ENCODE results near the gene IFNA21. TPM values are rescaled to one million over a fixed set of nuclear protein-coding genes. Genes with fewer than 3 reads are reported as not detected.

IFNA21 gene
- total and polyA plus RNA-seq, 2 experiments from 2014 or later = not detected

DNA sequence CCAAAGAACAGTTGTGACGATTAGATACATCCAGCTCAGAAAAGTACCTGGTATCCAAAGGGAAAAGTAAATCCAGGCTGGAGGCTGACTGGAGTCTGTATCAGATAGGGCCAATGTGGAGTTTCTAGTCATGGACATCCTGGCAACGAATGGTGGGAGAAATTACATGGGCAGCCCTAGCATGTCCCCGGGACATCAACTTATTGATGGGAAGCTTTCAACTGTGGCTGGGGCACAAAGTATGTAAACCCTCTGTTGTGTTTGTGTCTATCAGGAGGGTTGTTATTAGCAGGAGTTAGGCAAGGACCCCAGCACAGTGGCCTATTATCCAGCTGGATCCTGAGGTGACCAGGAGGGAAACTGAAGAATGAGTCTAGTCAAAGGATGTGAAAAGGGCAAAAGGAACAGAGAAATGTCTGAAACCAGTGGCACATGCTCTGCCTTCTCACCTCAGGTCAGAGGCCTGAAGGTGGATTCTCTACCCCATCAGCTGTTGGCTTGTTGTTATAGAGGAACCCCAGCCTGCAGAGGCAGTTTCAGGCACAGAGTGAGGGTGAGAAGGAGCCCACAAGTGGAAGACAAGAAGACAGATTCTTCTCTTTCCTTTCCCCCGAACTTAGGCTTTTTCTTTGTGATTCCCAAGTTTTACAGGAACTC is 44.7 kb downstream of the IFNA21 start:
- no peak for DNase-seq (ENCODE audit: low read depth in 1 of 2, low spot score in 1 of 2)
- no peaks in the 10 kb centered on the region for H3K4me1 ChIP-seq (ENCODE audit: low read depth)
- no peaks in the 10 kb centered on the region for H3K36me3 ChIP-seq
- no peak for TF ChIP-seq CTCF (IDR thresholded peaks at IDR 0.05; ENCODE audit: low read depth, low read length)
- H3K27me3 ChIP-seq = no peaks in the 10 kb centered on the region
- H3K9me3 ChIP-seq (ENCODE audit: low read depth) = no peaks in the 10 kb centered on the region
- no peak overlapping the region for H3K27ac ChIP-seq
- no peak overlapping the region for H3K4me3 ChIP-seq

GRCh38 chr9:21121079-21121478 is 45.4 kb downstream of the IFNA21 start:
- no peak for TF ChIP-seq CTCF (IDR thresholded peaks at IDR 0.05; ENCODE audit: low read depth, low read length)
- Histone ChIP-seq H3K27ac (no peak overlapping the region), H3K36me3 (no peaks in the 10 kb centered on the region), H3K27me3 (no peaks in the 10 kb centered on the region), H3K9me3 (ENCODE audit: low read depth) (no peaks in the 10 kb centered on the region), H3K4me1 (ENCODE audit: low read depth) (no peaks in the 10 kb centered on the region), H3K4me3 (no peak overlapping the region)
- no peak for DNase-seq (ENCODE audit: low read depth in 1 of 2, low spot score in 1 of 2)

DNA sequence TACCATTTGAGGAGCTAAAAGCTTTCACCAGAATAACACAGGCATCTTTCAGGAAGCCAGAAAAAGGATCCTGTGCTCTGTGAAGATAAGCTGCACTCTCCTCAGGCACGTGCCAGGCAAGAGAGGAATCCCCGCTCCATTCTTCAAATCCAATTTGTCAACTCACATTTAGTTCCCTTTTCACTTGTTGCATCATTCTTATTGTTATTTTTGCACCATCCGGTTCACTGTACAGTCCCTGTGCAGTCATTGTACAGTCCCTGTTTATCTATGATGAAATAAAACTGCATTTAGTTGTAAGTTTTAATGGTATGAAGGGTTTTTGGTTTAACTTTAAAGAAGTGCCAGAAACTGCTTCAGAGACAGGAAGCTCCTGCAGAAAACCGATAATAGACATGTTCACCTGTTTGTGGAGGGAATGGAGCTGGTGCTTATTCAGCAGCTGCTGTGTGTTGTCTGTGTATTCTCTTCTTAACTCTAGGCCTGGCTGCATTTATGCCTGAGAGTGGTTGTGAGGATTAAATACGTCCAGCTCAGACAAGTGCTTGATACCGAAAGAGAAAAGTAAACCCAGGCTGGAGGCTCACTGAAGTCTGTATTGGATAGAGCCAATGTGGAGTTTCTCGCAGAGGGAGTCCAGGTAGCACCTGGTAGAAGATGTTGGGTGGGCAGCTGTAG is 47.2 kb downstream of the IFNA21 start:
- Histone ChIP-seq H3K27me3 (no peaks in the 10 kb centered on the region), H3K36me3 (no peaks in the 10 kb centered on the region), H3K9me3 (ENCODE audit: low read depth) (no peaks in the 10 kb centered on the region), H3K4me1 (ENCODE audit: low read depth) (no peaks in the 10 kb centered on the region), H3K27ac (no peak overlapping the region), H3K4me3 (no peak overlapping the region)
- no peak for TF ChIP-seq CTCF (IDR thresholded peaks at IDR 0.05; ENCODE audit: low read depth, low read length)
- DNase-seq (ENCODE audit: low read depth in 1 of 2, low spot score in 1 of 2) = peak in 1 of 2 donors; percentile 11

Other genes with a start within 250 kb of the IFNA21 start
- gene HACD4, start 135.0 kb downstream of the IFNA21 start, total RNA-seq = 0.04 and 0.36 TPM in 2 replicates
- gene HACD4, start 135.0 kb downstream of the IFNA21 start, polyA plus RNA-seq = 0.29 and 1.1 TPM in 2 replicates
- not detected in 2 replicates for gene IFNB1, start 88.7 kb downstream of the IFNA21 start, total RNA-seq
- gene IFNB1, start 88.7 kb downstream of the IFNA21 start, polyA plus RNA-seq = not detected in 2 replicates
- not detected in 2 replicates for gene IFNW1, start 24.8 kb downstream of the IFNA21 start, total RNA-seq
- gene IFNW1, start 24.8 kb downstream of the IFNA21 start, polyA plus RNA-seq = not detected in 2 replicates
- gene IFNA4, start 20.9 kb upstream of the IFNA21 start, total RNA-seq = not detected in 2 replicates
- gene IFNA4, start 20.9 kb upstream of the IFNA21 start, polyA plus RNA-seq = not detected in 2 replicates
- not detected in 2 replicates for gene IFNA7, start 35.5 kb upstream of the IFNA21 start, total RNA-seq
- not detected in 2 replicates for gene IFNA7, start 35.5 kb upstream of the IFNA21 start, polyA plus RNA-seq
- gene IFNA10, start 40.5 kb upstream of the IFNA21 start, total RNA-seq = not detected in 2 replicates
- not detected in 2 replicates for gene IFNA10, start 40.5 kb upstream of the IFNA21 start, polyA plus RNA-seq
- gene IFNA16, start 50.7 kb upstream of the IFNA21 start, total RNA-seq = not detected in 2 replicates
- not detected in 2 replicates for gene IFNA16, start 50.7 kb upstream of the IFNA21 start, polyA plus RNA-seq
- gene IFNA17, start 61.6 kb upstream of the IFNA21 start, total RNA-seq = not detected in 2 replicates
- gene IFNA17, start 61.6 kb upstream of the IFNA21 start, polyA plus RNA-seq = not detected in 2 replicates
- not detected in 2 replicates for gene IFNA14, start 73.3 kb upstream of the IFNA21 start, total RNA-seq
- gene IFNA14, start 73.3 kb upstream of the IFNA21 start, polyA plus RNA-seq = not detected in 2 replicates
- not detected in 2 replicates for gene IFNA5, start 138.7 kb upstream of the IFNA21 start, total RNA-seq
- not detected in 2 replicates for gene IFNA5, start 138.7 kb upstream of the IFNA21 start, polyA plus RNA-seq
- 22.6 and 23.1 TPM in 2 replicates for gene KLHL9, start 168.7 kb upstream of the IFNA21 start, total RNA-seq
- 15.8 and 26.3 TPM in 2 replicates for gene KLHL9, start 168.7 kb upstream of the IFNA21 start, polyA plus RNA-seq
- not detected in 2 replicates for gene IFNA6, start 184.2 kb upstream of the IFNA21 start, total RNA-seq
- gene IFNA6, start 184.2 kb upstream of the IFNA21 start, polyA plus RNA-seq = not detected in 2 replicates
- gene IFNA13, start 201.4 kb upstream of the IFNA21 start, total RNA-seq = not detected in 2 replicates
- not detected in 2 replicates for gene IFNA13, start 201.4 kb upstream of the IFNA21 start, polyA plus RNA-seq
- gene IFNA2, start 218.7 kb upstream of the IFNA21 start, total RNA-seq = not detected in 2 replicates
- not detected in 2 replicates for gene IFNA2, start 218.7 kb upstream of the IFNA21 start, polyA plus RNA-seq
- not detected in 2 replicates for gene IFNA8, start 242.5 kb upstream of the IFNA21 start, total RNA-seq
- gene IFNA8, start 242.5 kb upstream of the IFNA21 start, polyA plus RNA-seq = not detected in 2 replicates